ENCODE measurements around the gene CCNYL1. TPM values are rescaled to one million over a fixed set of nuclear protein-coding genes. Genes with fewer than 3 reads are reported as not detected.

CCNYL1 gene
- total RNA-seq, 1 experiment from 2014 or later = 9.9 TPM

- no peak for DNase-seq (ENCODE audit: low read depth)
These were observed 75.6 kb downstream of the CCNYL1 start for GRCh38 chr2:207787017-207787416.

- DNase-seq (ENCODE audit: low read depth) = no peak
These were observed 76.4 kb downstream of the CCNYL1 start for GRCh38 chr2:207787800-207788199.

GRCh38 chr2:207790898-207791297 is 79.5 kb downstream of the CCNYL1 start:
- DNase-seq (ENCODE audit: low read depth) = no peak

- no peak for DNase-seq (ENCODE audit: low read depth)
These were observed 80.3 kb downstream of the CCNYL1 start for GRCh38 chr2:207791579-207792243.

- DNase-seq (ENCODE audit: low read depth) = peak; percentile 89
These were observed 80.9 kb downstream of the CCNYL1 start for GRCh38 chr2:207792244-207792785.

GRCh38 chr2:207796585-207797350 is 85.3 kb downstream of the CCNYL1 start:
- DNase-seq (ENCODE audit: low read depth) = no peak

GRCh38 chr2:207801259-207801658 is 89.8 kb downstream of the CCNYL1 start:
- DNase-seq (ENCODE audit: low read depth) = no peak

GRCh38 chr2:207802650-207803049 is 91.2 kb downstream of the CCNYL1 start:
- no peak for DNase-seq (ENCODE audit: low read depth)

Small RNA genes lying within 50 kb of the gene (small RNA-seq; reads per million reads assigned to genes)
- gene RF00019 = not detected
- not detected for gene RNU6-664P

Other genes with a start within 250 kb of the CCNYL1 start
- gene CREB1, start 181.7 kb upstream of the CCNYL1 start, total RNA-seq (2014; rRNA removed; shearing (Covaris generic)) = 31.1 and 47.7 TPM in 2 replicates
- 22.2 and 29.0 TPM in 2 replicates for gene METTL21A, start 86.2 kb upstream of the CCNYL1 start, total RNA-seq (2014; rRNA removed; shearing (Covaris generic))
- gene FZD5, start 58.3 kb downstream of the CCNYL1 start, total RNA-seq (2014; rRNA removed; shearing (Covaris generic)) = 4.1 and 4.3 TPM in 2 replicates

All from HT1080 (cell line).